HepG2 (cell line): Measurements from ENCODE around the gene COL18A1. TPM values are rescaled to one million over a fixed set of nuclear protein-coding genes. Genes with fewer than 3 reads are reported as not detected.
A peak's percentile ranks its signal among the peaks of the same experiment; 100 is the strongest.

Source experiments
- DDIT3 ChIP-seq: sonication (generic); formaldehyde crosslinking; IDR thresholded peaks from 2 replicates; pipeline ENCODE4 v1.4.0; 2020; ENCODE audit warnings: mild to moderate bottlenecking, missing genetic modification reagents
- E2F2 ChIP-seq: sonication (generic); formaldehyde crosslinking; IDR thresholded peaks from 2 replicates; pipeline ENCODE4 v1.4.0; 2020; ENCODE audit warnings: missing genetic modification reagents, borderline replicate concordance
- GATA4 ChIP-seq: sonication (generic); IDR thresholded peaks from 2 replicates; pipeline ENCODE4 v1.6.1; 2016; ENCODE audit warnings: antibody characterized with exemption, low read depth, borderline replicate concordance
- GLI4 ChIP-seq: sonication (generic); formaldehyde crosslinking; IDR thresholded peaks from 2 replicates; pipeline ENCODE4 v1.5.1; 2020; ENCODE audit warnings: missing genetic modification reagents, mild to moderate bottlenecking, moderate library complexity, borderline replicate concordance
- HHEX ChIP-seq: IDR thresholded peaks from 2 replicates; pipeline ENCODE4 v1.6.1; 2016; ENCODE audit warnings: control low read depth
- MED1 ChIP-seq: sonication (generic); formaldehyde crosslinking; IDR thresholded peaks from 2 replicates; pipeline ENCODE4 v1.4.0; 2020; ENCODE audit warnings: missing genetic modification reagents
- PAXIP1 ChIP-seq: sonication (generic); formaldehyde crosslinking; conservative IDR thresholded peaks from 2 replicates; pipeline ENCODE4 v1.4.0; 2020; ENCODE audit warnings: mild to moderate bottlenecking, missing genetic modification reagents, moderate library complexity
- TBX3 ChIP-seq: fragments of 450-650 bp; IDR thresholded peaks from 2 replicates; pipeline ENCODE4 v1.6.1; 2017; ENCODE audit warnings: antibody characterized with exemption, mild to moderate bottlenecking, inconsistent platforms, borderline replicate concordance
- ZEB1 ChIP-seq: IDR thresholded peaks from 2 replicates; pipeline ENCODE4 v1.6.1; 2012; ENCODE audit warnings: mild to moderate bottlenecking, low read depth, inconsistent platforms; ENCODE audit not compliant: insufficient replicate concordance
- ZNF205 ChIP-seq: IDR thresholded peaks from 2 replicates; pipeline ENCODE4 v1.6.1; 2018; ENCODE audit warnings: missing biosample characterization, missing genetic modification reagents
- ZNF24 ChIP-seq: fragments of 450-650 bp; IDR thresholded peaks from 2 replicates; pipeline ENCODE4 v1.6.1; 2017; ENCODE audit warnings: antibody characterized with exemption, mild to moderate bottlenecking
- ZNF329 ChIP-seq: sonication (generic); formaldehyde crosslinking; IDR thresholded peaks from 2 replicates; pipeline ENCODE4 v1.9.0; 2021; ENCODE audit warnings: low read depth, mild to moderate bottlenecking, missing genetic modification reagents
- ZNF383 ChIP-seq: sonication (generic); formaldehyde crosslinking; IDR thresholded peaks from 2 replicates; pipeline ENCODE4 v1.4.0; 2020; ENCODE audit warnings: missing genetic modification reagents, mild to moderate bottlenecking, borderline replicate concordance
- ZNF691 ChIP-seq: sonication (generic); formaldehyde crosslinking; IDR thresholded peaks from 2 replicates; pipeline ENCODE4 v1.4.0; 2020; ENCODE audit warnings: missing genetic modification reagents, low read depth, mild to moderate bottlenecking, borderline replicate concordance
- ZNF710 ChIP-seq: sonication (generic); formaldehyde crosslinking; IDR thresholded peaks from 2 replicates; pipeline ENCODE4 v1.5.0; 2020; ENCODE audit warnings: mild to moderate bottlenecking, missing genetic modification reagents, borderline replicate concordance
- ZNF883 ChIP-seq: sonication (generic); formaldehyde crosslinking; IDR thresholded peaks from 2 replicates; pipeline ENCODE4 v1.5.1; 2020; ENCODE audit warnings: mild to moderate bottlenecking, missing genetic modification reagents; ENCODE audit errors: not compliant biosample characterization
- ZNF891 ChIP-seq: sonication (generic); formaldehyde crosslinking; IDR thresholded peaks from 2 replicates; pipeline ENCODE4 v1.5.0; 2020; ENCODE audit warnings: mild to moderate bottlenecking, missing genetic modification reagents
- polyA plus RNA-seq, 8 experiments: library from polyadenylated mRNA; depleted of rRNA in 3 of 8; stranded (reverse) in 7 of 8; unstranded in 1 of 8; fragments of >200 nt; fragmentation: Illumina TruSeq in 4 of 8; extraction: Trizol in 4 of 8; gene quantifications; 2 replicates each; pipeline versions ENCODE4 v1.2.1 to v1.2.3, GENCODE V29; 2011 to 2016; ENCODE audit warnings: low read depth in 4 of 8, missing spikeins in 1 of 8, mixed read lengths in 1 of 8; ENCODE audit not compliant: insufficient read depth in 1 of 8
- total RNA-seq, 5 experiments: library from RNA; depleted of rRNA; stranded (reverse); fragments of >200 nt; fragmentation: Illumina TruSeq; extraction: Trizol; gene quantifications; 2 replicates each; pipeline ENCODE4 v1.2.3, GENCODE V29; 2016; ENCODE audit warnings: low read depth in 1 of 5

Gene COL18A1
- total and polyA plus RNA-seq, 2 of the 13 experiments (the other 11 are each of a cell fraction or from before 2014, with no cell fraction given): 79.0 to 102 TPM

GRCh38 chr21:45471525-45472221, 66.7 kb downstream of the COL18A1 start (continued):
- TF ChIP-seq DDIT3 (no peak), GATA4 (0 out of 2 replicates have a peak, but pooled peaks have one; percentile 43), PAXIP1 (CRISPR knock-in tag) (peak; percentile 96), E2F2 (CRISPR knock-in tag) (no peak), HHEX (CRISPR knock-in tag) (no peak), MED1 (CRISPR knock-in tag) (peak; percentile 98), ZNF883 (CRISPR knock-in tag) (no peak), ZNF24 (no peak), ZNF891 (CRISPR knock-in tag) (no peak), GLI4 (CRISPR knock-in tag) (0 out of 2 replicates have a peak, but pooled peaks have one; percentile 6), ZNF383 (CRISPR knock-in tag) (no peak), ZEB1 (no peak), ZNF691 (CRISPR knock-in tag) (no peak), ZNF329 (CRISPR knock-in tag) (0 out of 2 replicates have a peak, but pooled peaks have one; percentile 33), ZNF205 (no peak), TBX3 (peak; percentile 76; the same call in 1 of the 2 replicates), ZNF710 (0 out of 2 replicates have a peak, but pooled peaks have one; percentile 42)
